NK-92 (cell line): Measurements from ENCODE around the gene PCDHA8.
"Not testable (repeated sequence)": the region's sequence is repeated elsewhere in the genome, so short reads cannot be mapped to it uniquely, and the experiment has no call there.

Experiments
- DNase-seq: peaks from one replicate; lab custom pipeline; 2025; ENCODE audit not compliant: unreplicated experiment; lab: John Stamatoyannopoulos, UW

The PCDHA8 gene

DNA sequence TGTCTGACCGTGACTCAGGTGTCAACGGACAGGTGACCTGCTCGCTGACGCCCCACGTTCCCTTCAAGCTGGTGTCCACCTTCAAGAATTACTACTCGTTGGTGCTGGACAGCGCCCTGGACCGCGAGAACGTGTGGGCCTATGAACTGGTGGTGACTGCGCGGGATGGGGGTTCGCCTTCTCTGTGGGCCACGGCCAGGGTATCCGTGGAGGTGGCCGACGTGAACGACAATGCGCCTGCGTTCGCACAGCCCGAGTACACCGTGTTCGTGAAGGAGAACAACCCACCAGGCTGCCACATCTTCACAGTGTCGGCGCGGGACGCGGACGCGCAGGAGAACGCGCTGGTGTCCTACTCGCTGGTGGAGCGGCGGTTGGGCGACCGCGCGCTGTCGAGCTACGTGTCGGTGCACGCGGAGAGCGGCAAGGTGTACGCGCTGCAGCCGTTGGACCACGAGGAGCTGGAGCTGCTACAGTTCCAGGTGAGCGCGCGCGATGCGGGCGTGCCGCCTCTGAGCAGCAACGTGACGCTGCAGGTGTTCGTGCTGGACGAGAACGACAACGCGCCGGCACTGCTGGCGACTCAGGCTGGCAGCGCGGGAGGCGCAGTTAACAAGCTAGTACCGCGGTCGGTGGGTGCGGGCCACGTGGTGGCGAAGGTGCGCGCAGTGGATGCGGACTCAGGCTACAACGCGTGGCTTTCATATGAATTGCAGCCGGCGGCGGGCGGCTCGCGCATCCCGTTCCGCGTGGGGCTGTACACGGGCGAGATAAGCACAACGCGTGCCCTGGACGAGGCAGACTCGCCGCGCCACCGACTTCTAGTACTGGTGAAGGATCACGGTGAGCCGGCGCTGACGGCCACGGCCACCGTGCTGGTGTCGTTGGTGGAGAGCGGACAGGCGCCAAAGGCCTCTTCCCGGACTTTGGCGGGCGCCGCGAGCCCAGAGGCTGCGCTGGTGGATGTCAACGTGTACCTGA lies 29.5 kb downstream of the PCDHA8 start:
- no peak for DNase-seq

DNA sequence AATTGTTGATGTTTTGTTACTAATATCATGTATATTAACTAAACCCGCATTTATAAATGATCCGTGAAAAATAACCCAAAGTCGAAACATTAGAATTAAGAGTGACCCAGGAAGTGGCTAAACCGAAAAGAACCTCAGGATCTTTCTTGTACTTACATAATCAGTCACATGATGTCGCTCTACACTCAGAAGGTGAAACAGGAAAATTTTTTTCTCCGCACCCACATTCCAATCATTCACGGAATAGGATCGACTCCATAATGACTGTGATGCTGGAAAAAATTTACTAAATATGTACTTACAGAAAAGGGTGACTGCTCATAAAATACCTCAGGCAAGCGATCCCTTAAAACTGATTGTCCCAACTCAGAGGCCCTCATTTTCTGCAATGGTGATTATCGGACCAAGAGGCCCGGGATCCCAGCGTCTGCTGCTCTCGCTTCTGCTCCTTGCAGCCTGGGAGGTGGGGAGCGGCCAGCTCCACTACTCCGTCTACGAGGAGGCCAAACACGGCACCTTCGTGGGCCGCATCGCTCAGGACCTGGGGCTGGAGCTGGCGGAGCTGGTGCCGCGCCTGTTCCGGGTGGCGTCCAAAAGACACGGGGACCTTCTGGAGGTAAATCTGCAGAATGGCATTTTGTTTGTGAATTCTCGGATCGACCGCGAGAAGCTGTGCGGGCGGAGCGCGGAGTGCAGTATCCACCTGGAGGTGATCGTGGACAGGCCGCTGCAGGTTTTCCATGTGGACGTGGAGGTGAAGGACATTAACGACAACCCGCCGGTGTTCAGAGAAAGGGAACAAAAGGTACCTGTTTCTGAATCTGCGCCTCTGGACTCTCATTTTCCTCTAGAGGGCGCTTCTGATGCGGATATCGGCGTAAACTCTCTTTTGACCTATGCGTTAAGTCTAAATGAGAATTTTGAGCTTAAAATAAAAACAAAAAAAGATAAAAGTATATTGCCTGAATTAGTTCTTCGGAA lies 34.4 kb downstream of the PCDHA8 start, which contains the start of gene PCDHA12:
TSS of gene PCDHA12 (plus strand) at position 224 of the 981 bp plus-strand sequence. CDS start at position 389, 165 bp downstream.
- no peak for DNase-seq

DNA sequence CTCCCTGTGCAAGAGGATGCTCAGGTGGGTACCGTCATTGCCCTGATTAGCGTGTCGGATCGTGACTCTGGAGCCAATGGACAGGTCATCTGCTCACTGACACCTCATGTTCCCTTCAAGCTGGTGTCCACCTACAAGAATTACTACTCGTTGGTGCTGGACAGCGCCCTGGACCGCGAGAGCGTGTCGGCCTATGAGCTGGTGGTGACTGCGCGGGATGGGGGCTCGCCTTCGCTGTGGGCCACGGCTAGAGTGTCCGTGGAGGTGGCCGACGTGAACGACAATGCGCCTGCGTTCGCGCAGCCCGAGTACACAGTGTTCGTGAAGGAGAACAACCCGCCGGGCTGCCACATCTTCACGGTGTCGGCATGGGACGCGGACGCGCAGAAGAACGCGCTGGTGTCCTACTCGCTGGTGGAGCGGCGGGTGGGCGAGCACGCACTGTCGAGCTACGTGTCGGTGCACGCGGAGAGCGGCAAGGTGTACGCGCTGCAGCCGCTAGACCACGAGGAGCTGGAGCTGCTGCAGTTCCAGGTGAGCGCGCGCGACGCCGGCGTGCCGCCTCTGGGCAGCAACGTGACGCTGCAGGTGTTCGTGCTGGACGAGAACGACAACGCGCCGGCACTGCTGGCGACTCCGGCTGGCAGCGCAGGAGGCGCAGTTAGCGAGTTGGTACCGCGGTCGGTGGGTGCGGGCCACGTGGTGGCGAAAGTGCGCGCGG lies 35.7 kb downstream of the PCDHA8 start:
- DNase-seq: not testable (repeated sequence)

DNA sequence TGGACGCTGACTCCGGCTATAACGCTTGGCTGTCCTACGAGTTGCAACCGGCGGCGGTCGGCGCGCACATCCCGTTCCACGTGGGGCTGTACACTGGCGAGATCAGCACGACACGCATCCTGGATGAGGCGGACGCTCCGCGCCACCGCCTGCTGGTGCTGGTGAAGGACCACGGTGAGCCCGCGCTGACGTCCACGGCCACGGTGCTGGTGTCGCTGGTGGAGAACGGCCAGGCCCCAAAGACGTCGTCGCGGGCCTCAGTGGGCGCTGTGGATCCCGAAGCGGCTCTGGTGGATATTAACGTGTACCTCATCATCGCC lies 36.2 kb downstream of the PCDHA8 start:
- DNase-seq: no peak

DNA sequence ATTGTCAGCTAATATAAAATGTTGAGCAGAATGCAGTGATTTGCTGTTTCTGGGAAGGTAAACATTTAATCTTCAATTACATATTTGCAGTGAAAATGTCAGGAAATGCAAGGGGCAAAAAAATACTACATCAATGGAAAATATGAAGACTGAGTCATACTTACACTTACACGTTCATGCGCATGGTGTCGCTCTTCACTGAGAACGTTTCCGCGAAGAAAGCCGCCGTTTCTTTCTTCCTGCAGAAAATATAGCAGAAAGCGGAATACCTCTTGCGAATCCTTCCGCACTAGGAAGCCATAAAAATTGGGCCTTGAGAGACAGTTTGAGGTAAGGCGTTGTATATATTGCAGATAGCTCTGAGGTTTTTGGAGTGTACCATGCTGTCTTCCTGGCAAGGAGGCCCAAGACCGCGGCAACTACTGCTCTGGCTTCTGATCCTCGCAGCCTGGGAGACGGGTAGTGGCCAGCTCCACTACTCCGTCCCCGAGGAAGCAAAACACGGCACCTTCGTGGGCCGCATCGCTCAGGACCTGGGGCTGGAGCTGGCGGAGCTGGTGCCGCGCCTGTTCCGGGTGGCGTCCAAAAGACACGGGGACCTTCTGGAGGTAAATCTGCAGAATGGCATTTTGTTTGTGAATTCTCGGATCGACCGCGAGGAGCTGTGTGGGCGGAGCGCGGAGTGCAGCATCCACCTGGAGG lies 41.1 kb downstream of the PCDHA8 start, which contains the start of gene PCDHA13:
TSS of gene PCDHA13 (plus strand) at position 236 of the 702 bp plus-strand sequence. CDS start at position 381, 145 bp downstream.
- no peak for DNase-seq

DNA sequence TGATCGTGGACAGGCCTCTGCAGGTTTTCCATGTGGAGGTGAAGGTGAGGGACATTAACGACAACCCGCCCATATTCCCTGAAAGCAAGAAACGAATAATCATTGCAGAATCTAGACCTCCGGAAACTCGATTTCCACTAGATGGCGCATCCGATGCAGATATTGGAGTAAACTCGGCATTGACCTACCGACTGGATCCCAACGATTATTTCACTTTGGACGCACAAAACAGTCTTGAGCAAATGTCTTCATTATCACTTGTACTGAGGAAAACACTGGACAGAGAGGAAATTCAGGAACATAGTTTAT lies 41.6 kb downstream of the PCDHA8 start:
- DNase-seq: no peak

DNA sequence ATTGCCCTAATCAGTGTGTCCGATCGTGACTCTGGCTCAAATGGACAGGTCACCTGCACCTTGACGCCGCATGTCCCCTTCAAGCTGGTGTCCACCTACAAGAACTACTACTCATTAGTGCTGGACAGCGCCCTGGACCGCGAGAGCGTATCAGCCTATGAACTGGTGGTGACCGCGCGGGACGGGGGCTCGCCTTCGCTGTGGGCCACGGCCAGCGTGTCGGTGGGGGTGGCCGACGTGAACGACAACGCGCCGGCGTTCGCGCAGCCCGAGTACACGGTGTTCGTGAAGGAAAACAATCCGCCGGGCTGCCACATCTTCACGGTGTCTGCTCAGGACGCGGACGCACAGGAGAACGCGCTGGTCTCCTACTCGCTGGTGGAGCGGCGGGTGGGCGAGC lies 42.4 kb downstream of the PCDHA8 start:
- DNase-seq: no peak

DNA sequence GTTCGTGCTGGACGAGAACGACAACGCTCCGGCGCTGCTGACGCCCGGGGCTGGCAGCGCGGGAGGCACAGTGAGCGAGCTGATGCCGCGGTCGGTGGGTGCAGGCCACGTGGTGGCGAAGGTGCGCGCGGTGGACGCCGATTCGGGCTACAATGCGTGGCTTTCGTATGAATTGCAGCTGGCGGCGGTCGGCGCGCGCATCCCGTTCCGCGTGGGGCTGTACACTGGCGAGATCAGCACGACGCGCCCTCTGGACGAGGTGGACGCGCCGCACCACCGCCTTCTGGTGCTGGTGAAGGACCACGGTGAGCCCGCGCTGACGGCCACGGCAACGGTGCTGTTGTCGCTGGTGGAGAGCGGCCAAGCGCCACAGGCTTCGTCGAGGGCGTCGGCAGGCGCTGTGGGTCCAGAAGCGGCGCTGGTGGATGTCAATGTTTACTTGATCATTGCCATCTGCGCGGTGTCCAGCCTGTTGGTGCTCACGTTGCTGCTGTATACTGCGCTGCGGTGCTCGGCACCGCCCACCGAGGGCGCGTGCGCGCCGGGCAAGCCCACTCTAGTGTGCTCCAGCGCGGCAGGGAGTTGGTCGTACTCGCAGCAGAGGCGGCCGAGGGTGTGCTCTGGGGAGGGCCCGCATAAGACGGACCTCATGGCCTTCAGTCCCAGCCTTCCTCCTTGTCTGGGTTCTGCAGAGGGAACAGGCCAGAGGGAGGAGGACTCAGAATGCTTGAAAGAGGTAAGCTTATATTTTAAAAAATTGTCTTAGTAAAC lies 43.1 kb downstream of the PCDHA8 start:
- no peak for DNase-seq
